ENCODE measurements around the gene GATB. TPM values are rescaled to one million over a fixed set of nuclear protein-coding genes. Genes with fewer than 3 reads are reported as not detected.

Gene GATB
- total and polyA plus RNA-seq, 2 donors (not counting 3 experiments of a cell fraction or from before 2014, with no cell fraction given): 14.4 to 17.7 TPM

DNA sequence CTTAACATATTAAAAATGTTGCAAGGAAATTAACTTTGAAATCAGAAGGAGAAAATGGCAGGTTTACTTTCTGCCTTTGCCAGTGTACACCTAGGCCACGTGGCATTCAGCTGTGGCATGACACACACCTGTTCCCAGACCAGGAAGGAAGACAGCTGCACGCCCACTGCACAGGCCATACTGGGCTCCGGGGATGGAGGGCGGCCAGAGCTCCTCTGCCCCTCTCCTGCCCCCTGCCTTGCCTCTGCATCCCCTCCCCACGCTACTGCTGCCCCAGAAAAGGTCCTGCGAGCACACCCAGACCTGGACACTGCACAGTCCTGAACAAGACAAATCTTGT, 68.4 kb downstream of the GATB start:
- FAIRE-seq: no peak
- Histone ChIP-seq H3K4me2 (ENCODE audit: insufficient read depth, low read length) (no peak overlapping the region), H3K79me2 (ENCODE audit: control insufficient read depth, insufficient read depth, low read length) (no peaks in the 10 kb centered on the region), H2AFZ (ENCODE audit: low read depth, low read length) (no peak overlapping the region), H3K4me1 (ENCODE audit: control insufficient read depth, extremely low read depth, insufficient read depth, low read length) (peaks cover 8% of the 10 kb centered on the region), H3K36me3 (ENCODE audit: control insufficient read depth in 2 of 2, extremely low read depth in 1 of 2, insufficient read depth in 2 of 2, low read length in 2 of 2) (no peaks in the 10 kb centered on the region), H3K4me3 (replicated peaks in 1 of 3; ENCODE audit: insufficient read depth in 1 of 3, low read depth in 1 of 3, low read length in 3 of 3) (no peak overlapping the region), H3K27me3 (ENCODE audit: control insufficient read depth in 2 of 2, insufficient read depth in 2 of 2, low read length in 2 of 2) (no peaks in the 10 kb centered on the region), H3K9me3 (replicated peaks; ENCODE audit: control insufficient read depth, insufficient read depth, low read length) (no peaks in the 10 kb centered on the region), H4K20me1 (replicated peaks; ENCODE audit: control insufficient read depth, extremely low read depth, insufficient read depth, low read length) (no peaks in the 10 kb centered on the region), H3K9me1 (replicated peaks; ENCODE audit: control insufficient read depth, extremely low read depth, insufficient read depth, low read length) (no peaks in the 10 kb centered on the region), H3K9ac (replicated peaks; ENCODE audit: extremely low read depth, insufficient read depth, low read length) (no peak overlapping the region), H3K27ac (ENCODE audit: insufficient read depth, low read depth, low read length) (no peak overlapping the region)
- no peak for DNase-seq (ENCODE audit: low read depth, low spot score)
- dilution Hi-C loops (cut with MboI; ENCODE audit: extremely low pct_ligation_motif_present, low sequenced_read_pairs): no loop called here
- intact Hi-C loops (cut with micrococcal nuclease): no loop called here
- ChIA-PET CTCF (interaction anchor here (1.4 kb wide), 1 partner anchor 11 kb away, joined by 4 read pairs; no protein-coding TSS in a partner anchor), POLR2A (no interaction called here)
- no TSS peak for BruUV-seq (replicated peaks)
- TF ChIP-seq JUN (IDR thresholded peaks at IDR 0.05; ENCODE audit: borderline replicate concordance, insufficient read depth, insufficient read length, low read depth) (no peak), GATA2 (IDR thresholded peaks at IDR 0.05; ENCODE audit: insufficient read depth, insufficient read length, low read depth, low read length) (no peak)

DNA sequence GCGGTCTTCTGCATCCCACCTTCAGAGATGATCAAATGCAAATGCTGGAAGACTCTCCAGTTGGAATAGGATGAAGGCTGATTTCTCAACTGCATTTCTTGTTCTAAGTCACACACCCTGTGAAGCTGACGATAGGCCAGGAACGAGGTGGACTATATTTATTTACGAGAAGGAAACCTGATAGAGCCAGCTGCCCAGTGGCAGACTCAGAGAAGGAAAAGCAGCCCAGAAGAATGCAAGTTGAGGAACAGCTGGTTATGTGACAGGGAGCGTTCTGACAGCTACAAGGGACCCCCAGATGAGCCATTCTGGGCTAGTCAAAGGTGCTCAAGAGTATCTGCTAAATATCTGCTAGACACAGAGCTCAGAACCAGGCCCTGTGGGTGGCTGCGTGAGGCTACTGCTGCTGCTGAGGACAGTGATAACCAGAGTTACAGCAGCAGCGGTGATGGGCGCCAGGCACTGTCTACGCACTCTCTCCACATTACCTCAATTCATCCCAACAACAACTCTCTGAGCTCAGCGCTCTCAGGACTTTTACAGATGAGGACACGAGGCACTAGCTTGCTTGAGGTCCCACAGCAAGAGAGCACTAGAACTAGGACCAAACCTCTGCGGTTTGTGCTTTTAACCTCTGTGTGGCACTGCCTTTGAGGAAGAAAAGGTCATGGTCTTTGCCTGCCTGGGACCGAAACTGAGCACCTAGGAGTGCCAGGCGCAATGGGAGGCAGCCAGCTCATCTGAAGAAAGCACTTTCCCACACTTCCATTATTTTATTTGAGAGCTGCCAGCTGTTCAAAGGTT, 69.0 kb downstream of the GATB start:
- H3K79me2 ChIP-seq (ENCODE audit: control insufficient read depth, insufficient read depth, low read length): no peaks in the 10 kb centered on the region
- no peak overlapping the region for H3K4me3 ChIP-seq (replicated peaks in 1 of 3; ENCODE audit: insufficient read depth in 1 of 3, low read depth in 1 of 3, low read length in 3 of 3)
- no peak overlapping the region for H3K27ac ChIP-seq (ENCODE audit: insufficient read depth, low read depth, low read length)
- H3K9me3 ChIP-seq (replicated peaks; ENCODE audit: control insufficient read depth, insufficient read depth, low read length): no peaks in the 10 kb centered on the region
- no peaks in the 10 kb centered on the region for H3K27me3 ChIP-seq (ENCODE audit: control insufficient read depth in 2 of 2, insufficient read depth in 2 of 2, low read length in 2 of 2)
- no TSS peak for BruUV-seq (replicated peaks)
- H3K4me2 ChIP-seq (ENCODE audit: insufficient read depth, low read length): no peak overlapping the region
- dilution Hi-C loops (cut with MboI; ENCODE audit: extremely low pct_ligation_motif_present, low sequenced_read_pairs): no loop called here
- H3K9me1 ChIP-seq (replicated peaks; ENCODE audit: control insufficient read depth, extremely low read depth, insufficient read depth, low read length): no peaks in the 10 kb centered on the region
- ChIA-PET CTCF (interaction anchor here (1.4 kb wide), 1 partner anchor 11 kb away, joined by 4 read pairs; no protein-coding TSS in a partner anchor), POLR2A (no interaction called here)
- DNase-seq (ENCODE audit: low read depth, low spot score): no peak
- TF ChIP-seq GATA2 (IDR thresholded peaks at IDR 0.05; ENCODE audit: insufficient read depth, insufficient read length, low read depth, low read length) (no peak), POLR2A (IDR thresholded peaks at IDR 0.05; ENCODE audit: low read depth, low read length) (no peak), CTCF (IDR thresholded peaks at IDR 0.05; ENCODE audit: extremely low read depth in 1 of 2, insufficient read depth in 1 of 2, low read depth in 1 of 2, low read length in 2 of 2) (no peak), POLR2AphosphoS5 (IDR thresholded peaks at IDR 0.05; ENCODE audit: insufficient read depth, low read depth, low read length) (no peak), EZH2 (IDR thresholded peaks at IDR 0.05; ENCODE audit: borderline replicate concordance, low read depth, low read length, severe bottlenecking) (no peak), JUN (IDR thresholded peaks at IDR 0.05; ENCODE audit: borderline replicate concordance, insufficient read depth, insufficient read length, low read depth) (no peak), MAX (IDR thresholded peaks at IDR 0.05; ENCODE audit: insufficient read depth, insufficient read length) (no peak), MYC (IDR thresholded peaks at IDR 0.05; ENCODE audit: low read depth, low read length) (no peak), FOS (IDR thresholded peaks at IDR 0.05; ENCODE audit: borderline replicate concordance, insufficient read depth, low read length) (no peak)
- H3K4me1 ChIP-seq (ENCODE audit: control insufficient read depth, extremely low read depth, insufficient read depth, low read length): peaks cover 10% of the 10 kb centered on the region
- intact Hi-C loops (cut with micrococcal nuclease): no loop called here
- no peak overlapping the region for H3K9ac ChIP-seq (replicated peaks; ENCODE audit: extremely low read depth, insufficient read depth, low read length)
- no peak for FAIRE-seq
- H2AFZ ChIP-seq (ENCODE audit: low read depth, low read length): no peak overlapping the region
- no peaks in the 10 kb centered on the region for H3K36me3 ChIP-seq (ENCODE audit: control insufficient read depth in 2 of 2, extremely low read depth in 1 of 2, insufficient read depth in 2 of 2, low read length in 2 of 2)
- no peaks in the 10 kb centered on the region for H4K20me1 ChIP-seq (replicated peaks; ENCODE audit: control insufficient read depth, extremely low read depth, insufficient read depth, low read length)
